ENCODE measurements around the gene EXD3.

DNA sequence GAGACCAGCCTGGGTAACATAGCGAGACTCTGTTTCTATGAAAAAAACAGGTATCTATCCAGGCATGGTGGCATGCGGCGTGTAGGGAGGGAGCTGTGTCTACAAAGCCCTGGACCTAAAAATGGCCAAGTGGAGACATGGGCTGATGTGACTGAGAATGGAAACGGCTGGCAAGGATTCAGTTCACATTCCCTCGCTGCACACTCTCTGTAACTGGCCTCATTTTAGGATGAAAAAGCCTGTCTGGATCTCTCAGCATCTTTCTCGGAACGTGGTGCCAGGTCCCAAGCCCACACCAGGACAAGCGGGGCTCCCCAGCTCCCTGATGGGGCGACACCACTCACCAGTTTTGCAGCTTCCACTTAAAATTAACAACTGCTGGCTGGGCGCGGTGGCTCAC, 13.4 kb downstream of the EXD3 start:
- TF ChIP-seq, protein P1, sequence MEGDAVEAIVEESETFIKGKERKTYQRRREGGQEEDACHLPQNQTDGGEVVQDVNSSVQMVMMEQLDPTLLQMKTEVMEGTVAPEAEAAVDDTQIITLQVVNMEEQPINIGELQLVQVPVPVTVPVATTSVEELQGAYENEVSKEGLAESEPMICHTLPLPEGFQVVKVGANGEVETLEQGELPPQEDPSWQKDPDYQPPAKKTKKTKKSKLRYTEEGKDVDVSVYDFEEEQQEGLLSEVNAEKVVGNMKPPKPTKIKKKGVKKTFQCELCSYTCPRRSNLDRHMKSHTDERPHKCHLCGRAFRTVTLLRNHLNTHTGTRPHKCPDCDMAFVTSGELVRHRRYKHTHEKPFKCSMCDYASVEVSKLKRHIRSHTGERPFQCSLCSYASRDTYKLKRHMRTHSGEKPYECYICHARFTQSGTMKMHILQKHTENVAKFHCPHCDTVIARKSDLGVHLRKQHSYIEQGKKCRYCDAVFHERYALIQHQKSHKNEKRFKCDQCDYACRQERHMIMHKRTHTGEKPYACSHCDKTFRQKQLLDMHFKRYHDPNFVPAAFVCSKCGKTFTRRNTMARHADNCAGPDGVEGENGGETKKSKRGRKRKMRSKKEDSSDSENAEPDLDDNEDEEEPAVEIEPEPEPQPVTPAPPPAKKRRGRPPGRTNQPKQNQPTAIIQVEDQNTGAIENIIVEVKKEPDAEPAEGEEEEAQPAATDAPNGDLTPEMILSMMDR (IDR thresholded peaks at IDR 0.05) = no peak
- TF ChIP-seq EP300 (IDR thresholded peaks at IDR 0.05) (no peak), POLR2AphosphoS5 (IDR thresholded peaks at IDR 0.05) (no peak), POLR2A (IDR thresholded peaks at IDR 0.05) (no peak)

Data from stomach (tissue), 4 donors.